Osteocyte (in vitro differentiated cells): ENCODE data around the gene EFNA5. TPM values are rescaled to one million over a fixed set of nuclear protein-coding genes. Genes with fewer than 3 reads are reported as not detected.

Experiments used
- DNase-seq: peaks from one replicate; pipeline ENCODE4 v3.0.0; 2021; ENCODE audit warnings: mixed read lengths; ENCODE audit not compliant: unreplicated experiment; ENCODE audit errors: extremely low spot score
- H3K27ac Mint-ChIP-seq: one replicate; pipeline ENCODE4 v1.8.0; 2021; ENCODE audit warnings: mild to moderate bottlenecking, mixed read lengths; ENCODE audit not compliant: unreplicated experiment
- H3K27me3 Mint-ChIP-seq: one replicate; pipeline ENCODE4 v1.8.0; 2021; ENCODE audit warnings: mixed read lengths; ENCODE audit not compliant: unreplicated experiment
- H3K36me3 Mint-ChIP-seq: one replicate; pipeline ENCODE4 v1.8.0; 2021; ENCODE audit warnings: mixed read lengths; ENCODE audit not compliant: unreplicated experiment
- H3K4me1 Mint-ChIP-seq: one replicate; pipeline ENCODE4 v1.8.0; 2021; ENCODE audit warnings: mixed read lengths; ENCODE audit not compliant: unreplicated experiment
- H3K4me3 Mint-ChIP-seq: one replicate; pipeline ENCODE4 v1.8.0; 2021; ENCODE audit warnings: mild to moderate bottlenecking, moderate library complexity, mixed read lengths; ENCODE audit not compliant: unreplicated experiment
- H3K9me3 Mint-ChIP-seq: one replicate; pipeline ENCODE4 v1.8.0; 2021; ENCODE audit warnings: mixed read lengths; ENCODE audit not compliant: unreplicated experiment
- total RNA-seq: library from RNA; stranded (reverse); gene quantifications from 2 replicates; pipeline ENCODE4 v1.2.1, GENCODE V29; 2021
- TF ChIP-seq, protein P1 (sequence below): fragments of 200-600 bp; sonication (generic); IDR thresholded peaks from 2 replicates; pipeline ENCODE4 v1.5.0; 2021; ENCODE audit warnings: antibody characterized with exemption, mild to moderate bottlenecking, moderate library complexity

EFNA5 gene
- total RNA-seq, 1 donor from 2014 or later, result 34.2 TPM

DNA sequence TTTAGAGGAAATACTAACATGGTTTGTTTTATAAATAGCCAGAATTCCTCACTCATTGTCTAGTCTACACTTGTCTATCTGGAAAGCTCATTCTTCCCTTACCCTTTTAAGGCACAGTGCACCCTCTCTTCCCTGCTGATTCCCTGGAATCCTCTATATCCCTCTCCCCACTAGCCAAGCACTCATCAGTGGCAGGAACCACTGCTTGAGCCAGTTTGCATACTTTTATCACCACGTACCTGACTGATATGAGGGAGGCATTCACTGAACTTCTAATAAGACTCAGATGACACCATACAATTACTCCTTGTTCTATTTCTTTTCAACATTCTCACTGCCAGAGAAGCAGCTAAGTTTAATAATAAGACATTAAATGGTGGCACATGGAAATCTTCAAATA, 134.9 kb downstream of the EFNA5 start:
- no peaks in the 10 kb centered on the region for H3K9me3 Mint-ChIP-seq
- TF ChIP-seq, protein P1, sequence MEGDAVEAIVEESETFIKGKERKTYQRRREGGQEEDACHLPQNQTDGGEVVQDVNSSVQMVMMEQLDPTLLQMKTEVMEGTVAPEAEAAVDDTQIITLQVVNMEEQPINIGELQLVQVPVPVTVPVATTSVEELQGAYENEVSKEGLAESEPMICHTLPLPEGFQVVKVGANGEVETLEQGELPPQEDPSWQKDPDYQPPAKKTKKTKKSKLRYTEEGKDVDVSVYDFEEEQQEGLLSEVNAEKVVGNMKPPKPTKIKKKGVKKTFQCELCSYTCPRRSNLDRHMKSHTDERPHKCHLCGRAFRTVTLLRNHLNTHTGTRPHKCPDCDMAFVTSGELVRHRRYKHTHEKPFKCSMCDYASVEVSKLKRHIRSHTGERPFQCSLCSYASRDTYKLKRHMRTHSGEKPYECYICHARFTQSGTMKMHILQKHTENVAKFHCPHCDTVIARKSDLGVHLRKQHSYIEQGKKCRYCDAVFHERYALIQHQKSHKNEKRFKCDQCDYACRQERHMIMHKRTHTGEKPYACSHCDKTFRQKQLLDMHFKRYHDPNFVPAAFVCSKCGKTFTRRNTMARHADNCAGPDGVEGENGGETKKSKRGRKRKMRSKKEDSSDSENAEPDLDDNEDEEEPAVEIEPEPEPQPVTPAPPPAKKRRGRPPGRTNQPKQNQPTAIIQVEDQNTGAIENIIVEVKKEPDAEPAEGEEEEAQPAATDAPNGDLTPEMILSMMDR, result no peak
- H3K36me3 Mint-ChIP-seq, result no peaks in the 10 kb centered on the region
- no peak for DNase-seq
- no peaks in the 10 kb centered on the region for H3K27me3 Mint-ChIP-seq
- no peak overlapping the region for H3K4me3 Mint-ChIP-seq
- no peak overlapping the region for H3K27ac Mint-ChIP-seq
- peaks cover 15% of the 10 kb centered on the region for H3K4me1 Mint-ChIP-seq

DNA sequence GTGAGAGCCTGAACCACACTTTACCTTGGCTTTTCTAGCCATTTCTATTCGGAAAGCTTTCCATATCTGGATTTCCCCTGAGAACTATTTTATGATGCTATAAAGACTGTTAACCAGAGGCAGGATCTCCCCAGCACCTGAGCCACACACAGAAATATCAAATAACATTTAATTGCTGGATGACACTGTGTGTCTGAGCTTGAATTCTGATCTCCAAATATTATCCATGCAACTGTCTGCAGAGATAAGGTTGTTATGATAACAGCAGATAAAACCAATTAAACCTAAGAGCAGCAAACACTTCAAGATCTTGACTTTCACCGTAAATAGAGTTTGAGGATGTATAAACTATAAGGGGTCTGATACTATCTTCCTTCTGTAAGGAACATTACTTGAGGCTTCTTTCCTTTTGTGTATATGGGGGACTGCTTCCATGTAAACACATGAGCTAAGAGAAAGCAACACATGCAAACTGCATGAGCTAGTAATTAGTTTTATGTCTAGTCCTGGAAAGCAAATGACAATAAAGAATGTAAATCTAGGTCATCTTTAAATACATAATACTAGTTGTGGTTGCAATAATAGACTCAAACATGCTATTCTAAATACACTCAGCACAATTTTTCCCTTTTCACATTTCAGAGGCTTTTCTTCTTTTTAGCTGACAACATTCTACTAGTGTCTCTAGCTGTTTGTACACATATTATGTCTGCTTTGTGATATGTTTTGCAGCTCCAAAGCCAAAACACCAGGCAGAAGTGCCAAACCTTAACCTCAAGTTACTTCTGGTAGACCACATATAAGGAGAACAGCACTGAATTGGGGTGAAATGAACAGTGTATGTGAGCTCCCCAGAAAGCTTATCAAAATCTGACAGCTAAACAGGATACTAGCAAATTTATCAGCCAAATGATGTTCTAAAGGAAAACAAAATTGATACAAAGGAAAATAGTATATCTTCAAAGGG, 136.5 kb downstream of the EFNA5 start:
- Mint-ChIP-seq H3K27me3 (no peaks in the 10 kb centered on the region), H3K36me3 (no peaks in the 10 kb centered on the region)

DNA sequence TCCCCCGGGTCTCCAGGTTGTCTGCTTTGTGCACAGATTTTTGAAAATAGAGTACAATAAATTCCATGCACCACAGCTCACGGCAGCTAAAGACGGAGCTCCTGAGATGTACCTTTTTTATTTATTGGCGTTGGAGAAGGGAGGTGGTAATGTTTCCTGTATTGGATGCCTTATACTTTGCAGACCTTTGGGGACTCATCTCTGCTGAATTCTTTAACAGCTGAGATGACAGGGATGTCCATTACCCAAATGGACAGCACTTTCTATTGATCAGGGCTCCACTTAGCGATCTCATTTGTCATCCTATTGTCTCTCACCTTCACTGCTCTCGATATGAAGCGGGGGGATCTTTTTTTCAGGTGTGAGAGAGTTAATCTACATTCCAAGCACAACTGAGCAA, 137.8 kb downstream of the EFNA5 start:
- TF ChIP-seq, protein P1, result no peak
- Mint-ChIP-seq H3K27me3 (no peaks in the 10 kb centered on the region), H3K9me3 (no peaks in the 10 kb centered on the region), H3K4me3 (no peak overlapping the region), H3K36me3 (no peaks in the 10 kb centered on the region), H3K4me1 (no peaks in the 10 kb centered on the region), H3K27ac (no peak overlapping the region)
- no peak for DNase-seq

More for the DNA sequence above, 136.5 kb downstream of the EFNA5 start:
- no peak overlapping the region for H3K4me3 Mint-ChIP-seq
- TF ChIP-seq, protein P1, result no peak
- peaks cover 5% of the 10 kb centered on the region for H3K4me1 Mint-ChIP-seq
- DNase-seq, result no peak
- H3K27ac Mint-ChIP-seq, result no peak overlapping the region
- no peaks in the 10 kb centered on the region for H3K9me3 Mint-ChIP-seq

DNA sequence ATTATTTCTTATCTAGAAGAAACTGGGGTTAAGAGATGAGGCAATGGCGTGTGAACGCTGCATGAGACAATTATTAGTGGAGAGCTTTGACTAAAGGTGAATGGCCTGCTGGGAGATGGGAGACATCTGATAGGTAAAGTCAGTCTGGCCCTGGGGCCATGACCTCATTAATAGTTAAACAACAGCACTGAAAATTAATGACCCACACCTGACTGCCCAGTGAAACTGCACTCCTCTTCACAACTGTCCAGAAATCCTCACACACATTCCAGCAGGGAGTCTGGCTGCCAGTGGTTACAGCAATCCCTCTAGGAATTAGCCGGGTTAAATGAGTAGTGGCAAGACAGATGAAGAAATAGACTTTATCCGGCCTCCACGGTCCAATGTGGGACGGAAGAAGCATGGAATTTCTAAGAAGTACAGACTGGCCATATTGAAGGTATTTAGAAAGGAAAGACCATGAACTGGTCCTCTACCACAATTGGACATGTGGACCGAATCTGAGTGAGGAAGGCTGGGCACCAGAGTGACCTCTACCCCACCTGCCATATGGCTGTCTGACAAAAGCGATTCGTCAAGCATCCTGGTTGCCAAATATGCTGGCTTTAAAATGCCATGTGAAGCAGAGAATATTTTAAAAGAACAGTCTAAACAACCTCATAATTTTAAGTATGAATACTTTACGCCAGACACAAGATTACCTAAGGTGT, 138.4 kb downstream of the EFNA5 start:
- Mint-ChIP-seq H3K27ac (no peak overlapping the region), H3K36me3 (no peaks in the 10 kb centered on the region), H3K4me1 (peaks cover under 1% of the 10 kb centered on the region), H3K4me3 (no peak overlapping the region), H3K9me3 (no peaks in the 10 kb centered on the region), H3K27me3 (no peaks in the 10 kb centered on the region)
- TF ChIP-seq, protein P1, result no peak
- DNase-seq, result no peak

DNA sequence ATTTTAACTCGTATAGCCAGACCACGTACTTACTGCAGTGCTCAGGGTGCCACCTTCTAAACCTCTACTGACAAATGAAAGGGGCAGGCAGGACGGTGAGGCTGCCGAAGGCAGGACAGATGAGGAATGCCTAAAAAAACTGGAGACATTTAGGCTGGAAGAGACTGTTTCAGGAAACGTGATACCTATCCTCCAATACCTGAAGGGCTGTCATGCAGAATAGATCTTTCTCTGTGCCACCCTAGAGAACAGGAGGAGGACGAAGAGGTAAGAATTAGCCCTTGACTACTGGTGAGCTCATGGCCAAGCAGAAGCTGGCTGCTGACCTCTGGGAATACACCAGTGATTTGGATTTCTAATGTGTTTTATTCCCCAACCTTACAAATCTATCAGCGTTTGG, 139.4 kb downstream of the EFNA5 start:
- no peak for DNase-seq
- no peaks in the 10 kb centered on the region for H3K36me3 Mint-ChIP-seq
- H3K4me3 Mint-ChIP-seq, result no peak overlapping the region
- no peaks in the 10 kb centered on the region for H3K9me3 Mint-ChIP-seq
- H3K4me1 Mint-ChIP-seq, result peaks cover 9% of the 10 kb centered on the region
- no peaks in the 10 kb centered on the region for H3K27me3 Mint-ChIP-seq
- H3K27ac Mint-ChIP-seq, result no peak overlapping the region
- TF ChIP-seq, protein P1, result no peak
